Activated CD8-positive, alpha-beta memory T cell treated with anti-CD3 and anti-CD28 coated beads for 48 hours (primary cell): ENCODE results near the gene SNTG2.
A peak's percentile ranks its signal among the peaks of the same experiment; 100 is the strongest.

Experiments
- DNase-seq, 3 experiments: peaks; one replicate each; pipeline ENCODE4 v3.0.0-alpha.2; 2020; ENCODE audit warnings: low read depth in 2 of 3, low spot score in 2 of 3

SNTG2 gene

GRCh38 chr2:926259-926793 is 24.3 kb upstream of the SNTG2 start:
- no peak for DNase-seq

- no peak for DNase-seq
Observed at GRCh38 chr2:926896-927295, 23.8 kb upstream of the SNTG2 start.

GRCh38 chr2:929011-929735 is 21.5 kb upstream of the SNTG2 start:
- no peak for DNase-seq

GRCh38 chr2:929925-930324 is 20.7 kb upstream of the SNTG2 start:
- DNase-seq = no peak

- no peak for DNase-seq
Observed at GRCh38 chr2:930935-931334, 19.7 kb upstream of the SNTG2 start.

- DNase-seq = no peak
Observed at GRCh38 chr2:932320-933115, 18.1 kb upstream of the SNTG2 start.

- DNase-seq = no peak
Observed at GRCh38 chr2:933734-934295, 16.8 kb upstream of the SNTG2 start.

- DNase-seq = no peak
Observed at GRCh38 chr2:937530-937929, 13.1 kb upstream of the SNTG2 start.

GRCh38 chr2:938181-939005 is 12.3 kb upstream of the SNTG2 start:
- DNase-seq = no peak

- DNase-seq = no peak
Observed at GRCh38 chr2:939936-940601, 10.6 kb upstream of the SNTG2 start.

- no peak for DNase-seq
Observed at GRCh38 chr2:941871-942270, 8.8 kb upstream of the SNTG2 start.

GRCh38 chr2:942775-943460 is 7.7 kb upstream of the SNTG2 start:
- no peak for DNase-seq

GRCh38 chr2:943461-943797 is 7.2 kb upstream of the SNTG2 start:
- no peak for DNase-seq

- DNase-seq = no peak
Observed at GRCh38 chr2:943821-944220, 6.8 kb upstream of the SNTG2 start.

- DNase-seq = no peak
Observed at GRCh38 chr2:944693-945092, 6.0 kb upstream of the SNTG2 start.

GRCh38 chr2:945104-945503 is 5.5 kb upstream of the SNTG2 start:
- DNase-seq = no peak

- peak in 1 of 3 experiments; percentile 1 for DNase-seq
Observed at GRCh38 chr2:946073-946948, 4.3 kb upstream of the SNTG2 start.

- no peak for DNase-seq
Observed at GRCh38 chr2:949384-950079, 1.1 kb upstream of the SNTG2 start.
